Stimulated activated CD4-positive, alpha-beta T cell treated with anti-CD3 and anti-CD28 coated beads, Interleukin-1b, Interleukin-23, amount 100 ng/mL, for 48 hours (primary cell): ENCODE data around the gene KCTD11.

Source experiments
- DNase-seq: peaks from one replicate; pipeline ENCODE4 v3.0.0-alpha.2; 2020

The KCTD11 gene

DNA sequence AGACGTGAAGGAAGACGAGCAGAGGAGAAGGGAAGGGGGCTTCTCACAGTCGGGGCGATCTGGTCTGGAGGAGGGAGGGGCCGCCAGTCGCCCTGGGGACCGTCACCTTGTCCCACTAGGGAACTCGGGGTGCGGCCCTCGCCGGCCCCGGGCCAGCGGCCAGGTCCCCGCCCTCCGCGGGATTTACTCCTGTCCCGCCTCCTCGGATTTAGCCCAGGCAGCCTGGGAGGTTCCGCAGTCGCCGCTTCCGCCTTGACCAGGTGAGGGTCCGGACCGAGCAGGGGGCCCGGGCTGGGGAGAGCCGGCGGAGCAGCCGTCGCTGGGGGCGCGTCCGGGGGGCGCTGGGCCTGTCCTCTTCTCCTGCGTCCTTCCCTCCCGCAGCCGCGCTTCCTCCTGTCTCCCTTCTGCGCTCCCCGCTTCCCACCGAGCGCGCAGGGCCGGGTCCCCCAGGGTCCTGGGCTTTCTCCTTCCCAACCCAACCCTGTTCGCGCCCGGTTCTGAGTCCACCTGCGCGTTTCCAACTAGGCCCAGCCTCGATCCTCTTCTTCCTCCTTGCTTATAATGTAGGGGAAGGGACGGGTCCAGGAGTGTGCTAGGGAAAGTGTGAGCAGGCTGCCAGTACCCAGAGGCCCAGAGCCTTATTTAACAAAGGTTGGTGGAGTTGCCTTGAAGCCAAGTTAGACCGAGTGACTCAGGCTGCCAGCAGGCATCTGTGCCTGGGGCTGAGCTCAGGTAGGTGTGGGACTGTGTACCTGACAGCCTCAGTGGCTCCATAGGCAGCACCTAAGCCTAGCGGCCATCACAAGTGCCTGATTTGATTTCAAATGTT, 29.1 kb downstream of the KCTD11 start, which contains the start of gene TNK1:
Gene TNK1, plus strand, starts transcription at position 235 of the 829 bp plus-strand sequence. CDS start 1,838 bp downstream, outside the sequence.
- DNase-seq, result no peak

DNA sequence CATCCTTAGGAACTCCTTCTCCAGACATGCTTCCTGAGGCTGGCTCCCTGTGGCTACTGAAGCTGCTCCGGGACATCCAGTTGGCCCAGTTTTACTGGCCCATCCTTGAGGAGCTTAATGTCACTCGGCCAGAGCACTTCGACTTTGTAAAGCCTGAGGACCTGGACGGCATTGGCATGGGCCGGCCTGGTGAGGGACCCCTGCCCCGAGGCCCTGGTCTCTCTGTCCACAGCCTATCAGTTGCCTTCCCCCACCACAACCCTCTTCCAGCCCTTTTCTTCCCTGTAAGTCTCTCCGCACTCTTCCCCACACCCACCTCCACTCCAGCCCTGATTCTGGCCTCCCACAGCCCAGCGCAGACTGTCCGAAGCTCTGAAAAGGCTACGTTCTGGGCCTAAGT, 30.9 kb downstream of the KCTD11 start:
- DNase-seq, result no peak

DNA sequence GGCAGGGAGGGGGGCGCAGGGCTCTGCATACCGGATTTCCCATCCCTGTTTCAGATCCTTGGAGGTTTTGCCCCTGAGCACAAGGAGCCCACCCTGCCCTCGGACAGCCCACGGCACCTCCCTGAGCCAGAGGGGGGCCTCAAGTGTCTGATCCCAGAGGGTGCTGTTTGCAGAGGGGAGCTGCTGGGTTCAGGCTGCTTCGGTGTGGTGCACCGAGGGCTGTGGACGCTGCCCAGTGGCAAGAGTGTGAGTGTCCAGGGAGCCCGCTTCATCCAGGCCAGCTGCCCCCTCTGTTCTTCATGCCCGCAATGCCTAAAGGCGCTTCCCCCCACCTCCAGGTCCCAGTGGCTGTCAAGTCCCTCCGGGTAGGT, 31.4 kb downstream of the KCTD11 start:
- DNase-seq, result no peak

DNA sequence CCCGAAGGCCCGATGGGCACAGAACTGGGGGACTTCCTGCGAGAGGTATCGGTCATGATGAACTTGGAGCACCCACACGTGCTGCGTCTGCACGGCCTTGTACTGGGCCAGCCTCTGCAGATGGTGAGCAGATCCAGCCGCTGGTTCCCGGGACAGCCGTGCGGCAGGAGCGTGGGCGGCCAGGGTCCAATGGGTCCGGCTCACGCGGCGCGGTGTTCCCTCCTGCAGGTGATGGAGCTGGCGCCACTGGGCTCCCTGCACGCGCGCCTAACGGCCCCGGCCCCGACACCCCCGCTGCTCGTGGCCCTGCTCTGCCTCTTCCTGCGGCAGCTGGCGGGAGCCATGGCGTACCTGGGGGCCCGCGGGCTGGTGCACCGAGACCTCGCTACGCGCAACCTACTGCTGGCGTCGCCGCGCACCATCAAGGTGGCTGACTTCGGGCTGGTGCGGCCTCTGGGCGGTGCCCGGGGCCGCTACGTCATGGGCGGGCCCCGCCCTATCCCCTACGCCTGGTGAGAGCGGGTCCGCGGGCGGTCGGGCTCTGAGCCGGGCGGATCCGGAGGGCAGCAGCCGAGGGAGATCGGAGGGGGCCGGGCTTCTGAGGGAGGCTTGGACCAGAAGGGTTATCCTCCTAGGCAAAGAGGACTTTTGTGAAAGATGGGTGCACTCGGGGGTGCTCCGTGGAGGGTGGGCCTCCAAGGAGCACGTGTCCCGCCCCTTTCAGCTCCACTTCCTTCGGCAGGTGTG, 32.0 kb downstream of the KCTD11 start:
- DNase-seq, result peak; percentile 75

GRCh38 chr17:7384489-7385081, 32.6 kb downstream of the KCTD11 start:
- DNase-seq, result no peak

DNA sequence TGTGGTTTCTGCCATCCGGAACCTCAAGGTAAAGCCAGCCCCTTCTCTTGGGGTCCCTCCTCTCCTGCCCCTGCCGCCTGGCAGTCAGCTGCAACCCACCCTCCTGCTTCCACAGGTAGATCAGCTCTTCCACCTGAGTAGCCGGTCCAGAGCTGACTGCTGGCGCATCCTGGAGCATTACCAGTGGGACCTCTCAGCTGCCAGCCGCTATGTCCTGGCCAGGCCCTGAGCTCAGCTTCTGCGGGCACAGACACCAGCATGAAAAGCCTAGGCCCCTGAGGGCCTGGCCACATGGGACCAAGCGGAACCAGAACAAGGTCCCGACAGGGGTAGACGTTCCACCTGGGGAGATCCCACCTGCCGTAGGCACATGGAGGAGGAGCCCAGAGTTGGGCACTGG, 36.9 kb downstream of the KCTD11 start:
- no peak for DNase-seq

DNA sequence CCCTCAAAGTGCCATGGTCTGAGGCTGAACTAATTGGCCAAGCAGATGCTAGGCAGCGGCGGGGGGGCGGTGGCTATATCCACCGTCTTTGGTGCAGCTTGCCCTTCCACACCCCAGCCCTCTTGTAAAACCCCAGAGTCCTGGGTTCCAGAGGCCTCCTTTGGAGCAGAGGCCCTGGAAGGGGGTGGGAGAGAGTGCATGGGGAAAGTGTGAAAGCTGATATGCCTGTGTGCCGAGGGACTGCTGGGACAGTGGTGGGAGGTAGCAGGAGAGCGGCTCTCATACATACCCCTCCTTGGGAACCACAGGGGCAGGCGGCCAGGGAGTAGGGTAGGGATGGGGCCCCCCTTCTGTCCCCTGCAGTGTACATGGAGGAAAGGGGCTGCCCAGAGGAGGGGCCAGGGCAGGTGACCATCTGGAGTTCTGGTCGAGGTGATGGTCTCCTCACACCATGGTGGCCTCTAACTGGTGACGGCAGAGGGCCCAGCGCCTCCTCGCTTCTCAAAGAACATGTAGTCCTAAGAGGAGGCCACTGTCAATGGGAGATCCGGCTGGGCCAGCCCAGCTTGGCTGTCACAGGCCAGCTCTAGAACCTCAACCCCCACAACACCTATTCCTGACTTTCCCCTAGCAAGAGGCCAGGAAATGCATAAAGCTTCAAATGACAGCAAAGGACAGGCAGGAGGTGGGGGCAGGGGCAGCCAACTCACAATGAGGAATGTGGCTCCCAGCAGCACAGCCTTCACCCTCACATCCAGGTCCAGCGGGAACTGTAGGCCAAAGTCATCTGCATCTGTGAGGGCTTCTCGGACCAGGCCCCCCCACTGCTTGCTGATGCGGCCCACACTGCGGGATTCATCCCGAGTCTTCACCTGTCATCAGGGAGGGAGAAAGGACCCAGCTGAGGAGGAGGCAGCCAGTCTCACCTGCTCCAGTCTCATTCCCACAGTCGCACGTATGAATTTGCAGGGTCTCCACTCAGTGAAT, 38.3 kb downstream of the KCTD11 start:
- no peak for DNase-seq

GRCh38 chr17:7391307-7391706, 39.3 kb downstream of the KCTD11 start:
- DNase-seq, result no peak

DNA sequence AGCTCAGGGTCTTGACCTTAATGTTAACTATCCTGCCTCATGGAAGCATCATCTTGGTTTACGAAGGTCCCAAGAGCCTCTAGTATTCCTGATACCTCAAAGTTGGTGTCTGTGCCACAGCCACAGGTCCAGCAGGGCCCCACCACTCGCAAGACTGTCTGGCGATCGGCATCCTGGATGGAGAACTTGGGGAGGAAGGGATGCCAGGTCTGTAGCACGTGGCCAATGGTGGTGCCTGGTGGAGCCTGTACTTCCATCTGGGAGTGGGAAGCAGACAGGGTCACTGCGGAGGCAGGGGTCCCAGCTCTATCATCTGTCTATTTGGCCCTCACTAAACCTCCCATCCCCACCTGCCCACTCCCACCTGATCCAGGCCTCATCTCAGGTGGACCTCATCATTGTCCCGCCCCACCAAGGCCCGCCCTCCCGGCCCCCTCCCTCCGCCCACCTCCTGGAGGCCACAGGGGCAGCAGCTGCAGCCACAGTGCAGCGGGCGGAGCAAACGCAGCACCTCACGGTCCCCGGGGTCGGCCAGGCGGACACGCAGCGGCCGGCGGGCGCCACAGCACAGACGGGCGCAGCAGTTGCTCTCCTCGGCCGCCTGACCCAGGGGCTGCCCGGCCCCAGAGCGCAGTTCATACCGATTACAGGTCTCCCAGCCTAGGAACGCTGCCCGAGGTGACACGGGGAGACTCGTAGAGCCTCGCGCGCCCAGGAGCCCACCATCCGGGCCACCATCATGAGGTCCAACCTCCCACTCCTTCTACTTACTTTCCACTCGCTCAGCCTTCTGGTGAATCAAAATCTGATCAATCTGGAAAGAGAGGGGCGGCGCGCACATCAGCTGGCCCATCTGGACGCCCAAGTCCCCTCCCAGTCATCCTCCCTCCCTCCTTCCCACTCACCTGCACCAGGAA, 41.0 kb downstream of the KCTD11 start:
- DNase-seq, result no peak

- peak; percentile 51 for DNase-seq
Measured at GRCh38 chr17:7393613-7394451, 41.9 kb downstream of the KCTD11 start.

GRCh38 chr17:7394452-7395191, 42.7 kb downstream of the KCTD11 start, which contains the start of gene PLSCR3:
PLSCR3 (minus strand) TSS chr17:7394525; CDS start chr17:7394110, 415 bp downstream.
- DNase-seq, result peak; percentile 77

DNA sequence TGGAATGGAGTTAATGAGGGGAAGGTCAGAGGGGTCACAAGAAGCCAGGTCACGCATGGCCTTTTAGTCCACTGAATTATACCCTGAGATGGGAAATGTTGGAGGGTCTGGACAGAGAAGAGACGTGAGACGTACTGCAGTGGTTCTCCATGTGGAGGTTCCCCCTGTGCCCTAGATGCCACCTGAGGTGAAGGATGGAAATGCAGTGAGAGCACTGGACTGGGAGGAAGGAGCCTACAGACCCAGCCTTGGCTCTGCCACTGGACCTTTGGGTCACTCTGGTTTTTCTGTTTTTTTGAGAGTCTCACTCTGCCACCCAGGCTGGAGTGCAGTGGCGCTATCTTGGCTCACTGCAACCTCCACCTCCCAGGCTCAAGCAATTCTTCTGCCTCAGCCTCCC, 44.2 kb downstream of the KCTD11 start:
- no peak for DNase-seq

DNA sequence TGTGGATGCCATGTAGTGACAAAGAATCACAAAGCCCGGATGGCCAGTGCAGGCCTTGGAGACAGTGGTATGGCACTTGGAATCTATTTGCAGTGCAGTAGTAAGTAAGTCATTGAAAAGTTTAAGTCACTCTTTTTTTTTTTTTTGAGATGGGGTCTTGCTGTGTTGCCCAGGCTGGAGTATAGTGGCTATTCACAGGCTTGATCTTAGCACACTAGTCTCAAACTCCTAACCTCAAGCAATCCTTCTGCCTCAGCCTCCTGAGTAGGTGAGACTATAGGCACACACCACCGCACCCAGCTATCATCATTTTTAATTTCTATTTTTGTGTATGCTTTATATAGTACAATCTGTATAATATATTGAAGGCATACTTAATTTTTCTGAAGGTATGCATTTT, 46.6 kb downstream of the KCTD11 start:
- no peak for DNase-seq

DNA sequence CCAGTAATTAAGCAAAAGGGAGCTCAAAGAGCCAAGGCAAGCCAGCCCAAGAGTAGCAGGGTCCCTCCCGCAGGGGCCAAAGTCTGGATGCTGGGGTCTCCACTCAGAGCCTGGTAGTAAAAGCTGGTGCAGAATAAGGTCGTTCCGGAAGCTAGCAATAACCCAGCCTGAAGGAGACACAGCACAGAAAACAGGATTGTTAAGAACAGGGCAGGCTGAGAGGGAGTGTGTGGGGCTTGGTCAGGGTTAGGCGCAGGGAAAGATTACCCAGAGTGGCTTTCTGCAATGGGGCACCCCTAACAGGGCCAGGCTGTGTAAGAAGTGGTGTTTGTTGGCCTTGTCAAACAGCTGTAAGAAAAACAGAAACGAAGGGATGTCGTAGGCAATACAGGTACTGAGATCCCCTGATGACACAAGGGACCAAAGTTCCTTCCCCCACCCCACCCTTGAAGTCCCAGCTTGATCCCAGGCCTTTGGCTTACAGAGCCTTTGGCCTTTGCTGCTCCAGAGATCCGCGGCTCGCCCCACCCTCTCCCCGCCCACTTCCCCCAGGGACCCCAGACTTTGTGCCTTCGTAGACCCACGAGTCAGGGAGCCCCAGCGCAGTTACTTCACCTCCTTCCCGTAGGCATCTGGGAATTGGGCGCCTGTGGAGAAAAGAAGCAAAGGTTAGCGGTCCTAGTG, 51.2 kb downstream of the KCTD11 start:
- no peak for DNase-seq

DNA sequence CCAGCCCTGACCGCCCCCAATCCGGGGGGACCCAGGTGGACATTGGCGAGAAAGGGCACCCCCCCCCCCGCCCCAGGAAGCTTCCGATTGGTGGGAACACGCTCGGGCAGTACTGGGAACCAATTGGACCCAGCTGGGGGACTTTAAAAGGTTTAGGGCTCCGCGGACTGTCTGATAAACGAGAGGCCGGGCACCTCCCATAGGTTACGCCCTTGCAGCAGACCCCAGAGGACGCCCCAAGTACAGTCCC, 51.7 kb downstream of the KCTD11 start:
- DNase-seq, result no peak

GRCh38 chr17:7403977-7404736, 52.2 kb downstream of the KCTD11 start, which contains the start of gene TMEM256:
TMEM256 (minus strand) TSS chr17:7404097; CDS start chr17:7404084, 13 bp downstream.
- DNase-seq, result peak; percentile 96
